NCI-H2171 treated with DMSO at 0.1 percent for 48 hours (cell line): ENCODE results near the gene RNF40.
"Not testable (repeated sequence)": the region's sequence is repeated elsewhere in the genome, so short reads cannot be mapped to it uniquely, and the experiment has no call there.

Experiments
- DNase-seq: peaks from one replicate; lab custom pipeline; 2025; lab: John Stamatoyannopoulos, UW

Gene RNF40

DNA sequence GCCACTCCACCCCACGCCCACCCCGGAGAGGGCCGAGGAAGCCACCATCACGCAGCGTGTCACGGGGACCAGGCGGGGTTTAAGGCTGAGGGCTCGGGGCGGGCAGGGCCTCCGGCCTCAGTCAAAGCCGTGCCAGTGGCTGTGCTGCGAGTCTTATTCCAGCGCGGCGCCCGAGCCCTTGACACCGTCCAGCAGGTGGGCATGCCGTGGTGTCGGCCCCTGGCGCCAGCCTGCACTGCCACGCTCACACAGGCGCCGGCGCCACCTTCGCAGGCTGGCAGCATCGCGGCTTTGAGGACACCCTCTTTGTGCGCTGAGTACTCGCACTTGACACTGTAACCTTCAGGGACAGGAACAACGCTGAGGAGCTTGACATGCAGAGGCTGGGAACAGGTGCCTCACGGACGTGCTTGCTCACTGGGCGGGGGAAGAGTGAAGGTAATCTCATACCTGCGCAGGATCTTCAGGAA, 58.9 kb downstream of the RNF40 start:
- DNase-seq: no peak

- DNase-seq: not testable (repeated sequence)
Measured at GRCh38 chr16:30821441-30821840, 59.3 kb downstream of the RNF40 start.

GRCh38 chr16:30821891-30822290, 59.8 kb downstream of the RNF40 start:
- no peak for DNase-seq
